GM12864 (cell line): ENCODE data around the gene KIAA1217.

Experiments used
- DNase-seq: peaks from one replicate; pipeline ENCODE4 v3.0.0-alpha.2; 2011; ENCODE audit warnings: low read depth
- H3K4me3 ChIP-seq: 2 replicates; pipeline ENCODE4 v1.5.1; 2011; ENCODE audit warnings: mild to moderate bottlenecking, low read depth, low read length, control low read depth
- CTCF ChIP-seq: IDR thresholded peaks from 2 replicates; pipeline ENCODE4 v1.5.1; 2011; ENCODE audit warnings: low read depth, mild to moderate bottlenecking, moderate library complexity, low read length, control low read depth, inconsistent platforms; ENCODE audit errors: missing control alignments

Gene KIAA1217

DNA sequence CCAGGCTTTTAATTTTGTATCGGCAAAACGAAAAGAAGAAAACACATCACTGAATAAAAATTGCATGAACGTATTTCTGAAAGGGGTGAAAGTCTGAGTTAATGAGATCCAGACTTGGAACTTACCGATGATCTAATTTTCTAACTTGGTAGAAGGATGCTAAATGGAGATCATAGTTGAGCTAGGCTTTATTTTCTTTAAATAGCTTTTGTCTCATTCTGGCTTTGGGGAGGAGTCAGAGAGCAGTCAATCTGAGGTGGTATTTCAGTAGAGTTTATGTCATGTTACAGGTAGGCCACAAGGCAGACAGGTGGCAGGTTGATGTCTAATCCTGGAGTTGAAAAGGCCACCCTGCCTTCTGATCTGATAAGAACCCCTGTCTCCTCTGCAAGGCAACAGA lies 161.9 kb downstream of the KIAA1217 start:
- DNase-seq, result no peak
- H3K4me3 ChIP-seq, result no peak overlapping the region
- TF ChIP-seq CTCF, result no peak

- no peak overlapping the region for H3K4me3 ChIP-seq
- DNase-seq, result no peak
- no peak for TF ChIP-seq CTCF
Measured at GRCh38 chr10:24371396-24371795, 162.5 kb downstream of the KIAA1217 start.

DNA sequence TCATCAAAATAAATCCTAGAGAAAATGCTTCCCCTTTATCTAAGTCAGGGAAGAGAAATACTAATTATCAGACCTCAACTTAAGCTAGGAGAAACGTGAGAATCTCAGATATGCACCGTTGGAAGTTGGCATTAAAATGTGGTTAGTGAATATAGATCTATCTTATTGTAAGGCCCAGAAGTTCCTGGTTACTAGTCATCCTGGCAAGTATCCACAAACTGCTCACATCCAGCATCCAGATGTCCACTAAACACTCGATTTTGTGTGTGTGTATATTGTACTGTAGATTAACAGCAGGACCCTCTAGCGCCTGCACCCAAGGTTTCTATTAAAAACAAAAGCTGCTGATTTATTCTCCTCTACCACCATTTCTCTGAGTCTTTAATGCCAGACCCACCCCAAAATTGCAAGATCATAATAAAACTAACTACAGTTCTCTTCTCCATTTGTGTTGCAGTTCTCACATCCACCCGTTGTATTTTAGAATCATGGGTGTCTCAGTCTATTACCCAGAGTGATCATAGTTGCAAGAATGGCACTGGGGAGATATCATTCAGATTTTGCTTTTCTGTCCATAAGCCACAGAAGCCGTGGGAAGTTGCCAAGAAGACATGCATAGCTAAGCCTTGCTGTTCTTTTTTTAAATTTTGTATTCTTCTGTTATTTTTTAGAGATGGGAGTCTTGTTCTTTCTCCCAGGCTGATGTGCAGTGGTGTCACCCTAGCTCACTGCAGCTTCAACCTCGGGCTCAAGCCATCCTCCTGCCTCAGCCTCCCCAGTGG lies 165.4 kb downstream of the KIAA1217 start:
- DNase-seq, result no peak

GRCh38 chr10:24375510-24375909 lies 166.6 kb downstream of the KIAA1217 start:
- H3K4me3 ChIP-seq, result no peak overlapping the region
- TF ChIP-seq CTCF, result no peak
- no peak for DNase-seq

More for the DNA sequence above, 165.4 kb downstream of the KIAA1217 start:
- H3K4me3 ChIP-seq, result no peak overlapping the region
- no peak for TF ChIP-seq CTCF

DNA sequence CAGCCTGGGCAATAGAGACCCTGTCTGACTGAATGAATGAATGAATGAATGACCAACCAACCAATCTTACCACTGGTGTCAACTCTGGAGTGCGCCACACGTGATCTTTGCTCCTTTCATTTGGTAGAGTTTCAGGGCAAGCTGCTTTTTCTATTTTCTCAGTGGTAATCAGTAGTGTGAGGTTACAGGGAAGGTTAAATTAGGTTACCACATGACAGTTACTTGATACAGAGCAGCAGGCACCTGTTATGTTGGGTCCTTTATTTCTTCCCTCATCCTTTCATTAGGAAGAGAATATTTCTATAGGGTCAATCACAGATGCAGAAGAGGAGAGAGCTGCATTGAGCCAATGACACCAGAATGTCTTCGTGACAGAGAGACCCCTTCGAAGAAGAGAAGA lies 167.8 kb downstream of the KIAA1217 start:
- no peak overlapping the region for H3K4me3 ChIP-seq
- TF ChIP-seq CTCF, result no peak
- DNase-seq, result no peak

GRCh38 chr10:24378126-24378920 lies 169.4 kb downstream of the KIAA1217 start:
- no peak for TF ChIP-seq CTCF
- DNase-seq, result no peak
- H3K4me3 ChIP-seq, result no peak overlapping the region
